ENCODE measurements around the gene KCTD1. TPM values are rescaled to one million over a fixed set of nuclear protein-coding genes. Genes with fewer than 3 reads are reported as not detected.

KCTD1 gene
- total RNA-seq, 2 donors from 2014 or later, result 35.1 to 44.4 TPM

DNA sequence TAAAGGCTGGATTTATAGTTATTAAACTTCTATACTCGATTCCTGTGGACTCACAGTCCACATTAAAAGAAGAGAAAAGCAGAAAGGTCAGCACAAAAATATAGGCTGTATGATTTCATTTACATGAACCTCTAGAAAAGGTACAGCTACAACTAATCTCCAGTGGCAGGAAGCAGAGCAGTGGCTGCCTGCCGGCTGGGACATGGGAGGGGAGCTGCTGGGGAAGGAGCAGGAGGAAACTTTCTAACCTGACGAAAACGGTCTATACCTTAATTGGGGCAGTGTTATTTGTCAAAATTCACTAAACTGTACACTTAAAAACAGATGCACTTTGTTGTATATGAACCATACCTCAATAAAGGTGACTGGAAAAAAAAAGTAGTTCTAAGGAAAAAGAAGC, 26.7 kb downstream of the KCTD1 start:
- TF ChIP-seq, protein P1, sequence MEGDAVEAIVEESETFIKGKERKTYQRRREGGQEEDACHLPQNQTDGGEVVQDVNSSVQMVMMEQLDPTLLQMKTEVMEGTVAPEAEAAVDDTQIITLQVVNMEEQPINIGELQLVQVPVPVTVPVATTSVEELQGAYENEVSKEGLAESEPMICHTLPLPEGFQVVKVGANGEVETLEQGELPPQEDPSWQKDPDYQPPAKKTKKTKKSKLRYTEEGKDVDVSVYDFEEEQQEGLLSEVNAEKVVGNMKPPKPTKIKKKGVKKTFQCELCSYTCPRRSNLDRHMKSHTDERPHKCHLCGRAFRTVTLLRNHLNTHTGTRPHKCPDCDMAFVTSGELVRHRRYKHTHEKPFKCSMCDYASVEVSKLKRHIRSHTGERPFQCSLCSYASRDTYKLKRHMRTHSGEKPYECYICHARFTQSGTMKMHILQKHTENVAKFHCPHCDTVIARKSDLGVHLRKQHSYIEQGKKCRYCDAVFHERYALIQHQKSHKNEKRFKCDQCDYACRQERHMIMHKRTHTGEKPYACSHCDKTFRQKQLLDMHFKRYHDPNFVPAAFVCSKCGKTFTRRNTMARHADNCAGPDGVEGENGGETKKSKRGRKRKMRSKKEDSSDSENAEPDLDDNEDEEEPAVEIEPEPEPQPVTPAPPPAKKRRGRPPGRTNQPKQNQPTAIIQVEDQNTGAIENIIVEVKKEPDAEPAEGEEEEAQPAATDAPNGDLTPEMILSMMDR (IDR thresholded peaks at IDR 0.05), result no peak
- H3K4me3 ChIP-seq, result no peak overlapping the region
- H3K9me3 ChIP-seq, result no peaks in the 10 kb centered on the region
- no peak for DNase-seq (ENCODE audit: low spot score)
- H3K27ac ChIP-seq, result peak overlapping the region; percentile 61 to 72
- H3K36me3 ChIP-seq, result no peaks in the 10 kb centered on the region
- H3K27me3 ChIP-seq, result no peaks in the 10 kb centered on the region
- peaks cover 0 to 39% of the 10 kb centered on the region in 2 donors for H3K4me1 ChIP-seq

- Histone ChIP-seq H3K27me3 (no peaks in the 10 kb centered on the region), H3K27ac (peak overlapping the region; percentile 61 to 72), H3K36me3 (no peaks in the 10 kb centered on the region), H3K9me3 (no peaks in the 10 kb centered on the region), H3K4me1 (peaks cover 0 to 46% of the 10 kb centered on the region in 2 donors), H3K4me3 (no peak overlapping the region)
- DNase-seq (ENCODE audit: low spot score), result no peak
- TF ChIP-seq, protein P1 (IDR thresholded peaks at IDR 0.05), result no peak
These were observed 27.4 kb downstream of the KCTD1 start for GRCh38 chr18:26520974-26521373.

- no peak for DNase-seq (ENCODE audit: low spot score)
- Histone ChIP-seq H3K9me3 (no peaks in the 10 kb centered on the region), H3K36me3 (no peaks in the 10 kb centered on the region), H3K27me3 (no peaks in the 10 kb centered on the region), H3K27ac (peak overlapping the region; percentile 61 to 72), H3K4me1 (peaks cover 0 to 51% of the 10 kb centered on the region in 2 donors), H3K4me3 (no peak overlapping the region)
- TF ChIP-seq, protein P1 (IDR thresholded peaks at IDR 0.05), result no peak
These were observed 29.2 kb downstream of the KCTD1 start for GRCh38 chr18:26519114-26519513.

- no peaks in the 10 kb centered on the region for H3K36me3 ChIP-seq
- no peak overlapping the region for H3K4me3 ChIP-seq
- TF ChIP-seq, protein P1 (IDR thresholded peaks at IDR 0.05), result peak in 1 of 2 donors; percentile 13
- no peaks in the 10 kb centered on the region for H3K9me3 ChIP-seq
- peaks cover 0 to 59% of the 10 kb centered on the region in 2 donors for H3K4me1 ChIP-seq
- no peak for DNase-seq (ENCODE audit: low spot score)
- H3K27me3 ChIP-seq, result no peaks in the 10 kb centered on the region
- H3K27ac ChIP-seq, result peak overlapping the region; percentile 53 to 74
These were observed 31.4 kb downstream of the KCTD1 start for GRCh38 chr18:26516964-26517363.

GRCh38 chr18:26515643-26516487, 32.5 kb downstream of the KCTD1 start:
- no peaks in the 10 kb centered on the region for H3K9me3 ChIP-seq
- no peak overlapping the region for H3K4me3 ChIP-seq
- H3K27ac ChIP-seq, result peak overlapping the region; percentile 72 to 74
- H3K4me1 ChIP-seq, result peaks cover 0 to 63% of the 10 kb centered on the region in 2 donors
- no peaks in the 10 kb centered on the region for H3K36me3 ChIP-seq
- TF ChIP-seq, protein P1 (IDR thresholded peaks at IDR 0.05), result no peak
- DNase-seq (ENCODE audit: low spot score), result no peak
- H3K27me3 ChIP-seq, result no peaks in the 10 kb centered on the region

Data from right atrium auricular region (tissue), 2 donors.